Caco-2 (cell line): Measurements from ENCODE around the gene SLC5A6. TPM values are rescaled to one million over a fixed set of nuclear protein-coding genes. Genes with fewer than 3 reads are reported as not detected.
A peak's percentile ranks its signal among the peaks of the same experiment; 100 is the strongest.

ENCODE experiments used
- BruUV-seq: library from RNA; stranded (reverse); fragments of 400-500 nt; replicated peaks from 2 replicates; lab custom pipeline; 2021; lab: Mats Ljungman, UMichigan
- CTCF ChIA-PET: fragments of 300-600 bp; sonication (Branson Sonifier 250); formaldehyde crosslinking; loops from one replicate; lab custom pipeline; 2022; ENCODE audit warnings: antibody characterized with exemption; lab: Charles Lee
- POLR2A ChIA-PET: fragments of 300-600 bp; sonication (Branson Sonifier 250); formaldehyde crosslinking; loops from one replicate; lab custom pipeline; 2022; ENCODE audit warnings: antibody characterized with exemption; lab: Charles Lee
- DNase-seq, 2 experiments: peaks; one replicate each; pipeline versions ENCODE4 v3.0.0 to v3.0.0-alpha.2; 2020 to 2022
- H3K27me3 ChIP-seq: replicated peaks from 2 replicates; pipeline ENCODE4 v1.6.0; 2011; ENCODE audit warnings: low read length; ENCODE audit not compliant: control insufficient read depth, insufficient read depth
- H3K36me3 ChIP-seq: 2 replicates; pipeline ENCODE4 v1.5.1; 2011; ENCODE audit warnings: low read length; ENCODE audit not compliant: control insufficient read depth, insufficient read depth
- H3K4me1 ChIP-seq: fragments of 250-450 bp; sonication (Bioruptor Pico); 2 replicates; pipeline ENCODE4 v1.5.1; 2020; ENCODE audit warnings: mild to moderate bottlenecking
- H3K4me3 ChIP-seq: 2 replicates; pipeline ENCODE4 v1.5.1; 2011; ENCODE audit warnings: low read depth, mild to moderate bottlenecking, control low read depth, low read length
- H3K9me3 ChIP-seq: fragments of 250-450 bp; sonication (Bioruptor Pico); 2 replicates; pipeline ENCODE4 v1.5.1; 2020; ENCODE audit warnings: mild to moderate bottlenecking, moderate library complexity
- H3K27ac Mint-ChIP-seq: one replicate; pipeline ENCODE4 v1.8.0; 2022; ENCODE audit warnings: mixed read lengths; ENCODE audit not compliant: unreplicated experiment
- H3K27me3 Mint-ChIP-seq: one replicate; pipeline ENCODE4 v1.8.0; 2022; ENCODE audit warnings: mixed read lengths; ENCODE audit not compliant: insufficient read depth, unreplicated experiment
- H3K36me3 Mint-ChIP-seq: one replicate; pipeline ENCODE4 v1.8.0; 2022; ENCODE audit warnings: mild to moderate bottlenecking, mixed read lengths; ENCODE audit not compliant: insufficient read depth, unreplicated experiment
- H3K4me1 Mint-ChIP-seq: one replicate; pipeline ENCODE4 v1.8.0; 2022; ENCODE audit warnings: low read depth, mixed read lengths; ENCODE audit not compliant: unreplicated experiment
- H3K4me3 Mint-ChIP-seq: one replicate; pipeline ENCODE4 v1.8.0; 2022; ENCODE audit warnings: mild to moderate bottlenecking, moderate library complexity, mixed read lengths; ENCODE audit not compliant: unreplicated experiment
- H3K9me3 Mint-ChIP-seq: one replicate; pipeline ENCODE4 v1.8.0; 2022; ENCODE audit warnings: mixed read lengths; ENCODE audit not compliant: unreplicated experiment
- intact Hi-C: fragments of 100-400 bp; cut with micrococcal nuclease; formaldehyde crosslinking; loops from one replicate; pipeline ENCODE4 v1.10.0; 2022; ENCODE audit not compliant: unreplicated experiment
- total RNA-seq: library from RNA; stranded (reverse); gene quantifications from 2 replicates; pipeline ENCODE4 v1.2.3, GENCODE V29; 2022
- TF ChIP-seq, protein P1 (sequence below), 2 experiments: fragments of 200-600 bp in 1 of 2; IDR thresholded peaks; 1 replicate in 1 of 2; 2 replicates in 1 of 2; pipeline versions ENCODE4 v1.5.1 to v1.8.0; 2011 to 2022; ENCODE audit warnings: antibody characterized with exemption in 1 of 2, control low read depth in 1 of 2, inconsistent platforms in 1 of 2, low read depth in 1 of 2, low read length in 1 of 2, mild to moderate bottlenecking in 1 of 2, moderate library complexity in 1 of 2; ENCODE audit not compliant: insufficient read depth in 1 of 2, severe bottlenecking in 1 of 2, unreplicated experiment in 1 of 2

Gene SLC5A6
- total RNA-seq, 1 experiment from 2014 or later: 98.2 TPM

DNA sequence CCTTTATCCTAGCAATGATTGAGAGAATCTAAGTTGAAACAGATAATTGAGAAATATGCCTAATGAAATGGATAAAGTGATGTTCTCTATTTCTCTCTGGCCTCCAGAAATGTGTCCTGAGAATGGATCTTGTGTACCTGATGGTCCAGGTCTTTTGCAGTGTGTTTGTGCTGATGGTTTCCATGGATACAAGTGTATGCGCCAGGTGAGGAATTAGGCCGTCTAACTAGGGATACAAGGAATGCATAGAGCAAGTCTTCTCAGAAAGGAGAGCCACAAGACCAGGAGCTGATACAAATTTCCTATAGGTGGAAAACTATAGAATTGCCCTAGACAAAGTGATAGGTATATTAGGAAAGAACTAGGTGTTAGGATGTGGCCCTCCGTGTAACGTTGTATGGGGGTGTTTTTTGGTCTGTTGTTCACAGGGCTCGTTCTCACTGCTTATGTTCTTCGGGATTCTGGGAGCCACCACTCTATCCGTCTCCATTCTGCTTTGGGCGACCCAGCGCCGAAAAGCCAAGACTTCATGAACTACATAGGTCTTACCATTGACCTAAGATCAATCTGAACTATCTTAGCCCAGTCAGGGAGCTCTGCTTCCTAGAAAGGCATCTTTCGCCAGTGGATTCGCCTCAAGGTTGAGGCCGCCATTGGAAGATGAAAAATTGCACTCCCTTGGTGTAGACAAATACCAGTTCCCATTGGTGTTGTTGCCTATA lies 4.5 kb upstream of the SLC5A6 start:
- POLR2A ChIA-PET: interaction anchor here (0.5 to 1.6 kb wide), 2 partner anchors 77 to 130 kb away, joined by 3 read pairs; partner anchors contain the start of gene KHK
- BruUV-seq: TSS peak; percentile 61
- H3K36me3 Mint-ChIP-seq: peaks cover 68% of the 10 kb centered on the region

DNA sequence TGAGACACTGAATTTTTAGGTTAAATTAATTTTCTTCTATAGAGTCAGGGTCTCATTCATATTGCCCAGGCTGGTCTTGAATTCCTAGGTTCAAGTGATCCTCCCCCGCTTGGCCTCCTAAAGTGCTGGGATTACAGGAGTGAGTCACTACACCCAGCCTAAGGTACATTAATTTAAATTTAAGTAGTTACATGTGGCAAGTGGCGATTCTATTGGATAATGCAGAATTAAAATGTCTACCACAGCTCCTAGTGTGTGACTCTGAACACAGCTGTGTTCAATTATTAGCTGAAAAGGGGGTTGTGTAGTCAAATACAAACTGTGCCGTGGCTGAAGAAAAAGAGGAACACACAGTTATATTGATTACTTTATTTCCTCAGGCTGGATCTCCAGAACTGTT lies 2.9 kb upstream of the SLC5A6 start:
- Histone ChIP-seq H3K4me3 (no peak overlapping the region), H3K4me1 (peaks cover 31% of the 10 kb centered on the region), H3K27me3 (no peaks in the 10 kb centered on the region), H3K36me3 (peaks cover 4% of the 10 kb centered on the region), H3K9me3 (no peaks in the 10 kb centered on the region)
- peaks cover 62% of the 10 kb centered on the region for H3K36me3 Mint-ChIP-seq
- ChIA-PET CTCF (no interaction called here), POLR2A (no interaction called here)
- no peaks in the 10 kb centered on the region for H3K27me3 Mint-ChIP-seq
- H3K27ac Mint-ChIP-seq: no peak overlapping the region
- no peaks in the 10 kb centered on the region for H3K9me3 Mint-ChIP-seq
- intact Hi-C loops: loop anchor here (5.0 kb wide), 2 partner anchors 47 to 118 kb away; partner anchors contain the start of gene SLC30A3
- peaks cover 26% of the 10 kb centered on the region for H3K4me1 Mint-ChIP-seq
- DNase-seq: no peak
- H3K4me3 Mint-ChIP-seq: no peak overlapping the region
- no TSS peak for BruUV-seq
- TF ChIP-seq, protein P1, sequence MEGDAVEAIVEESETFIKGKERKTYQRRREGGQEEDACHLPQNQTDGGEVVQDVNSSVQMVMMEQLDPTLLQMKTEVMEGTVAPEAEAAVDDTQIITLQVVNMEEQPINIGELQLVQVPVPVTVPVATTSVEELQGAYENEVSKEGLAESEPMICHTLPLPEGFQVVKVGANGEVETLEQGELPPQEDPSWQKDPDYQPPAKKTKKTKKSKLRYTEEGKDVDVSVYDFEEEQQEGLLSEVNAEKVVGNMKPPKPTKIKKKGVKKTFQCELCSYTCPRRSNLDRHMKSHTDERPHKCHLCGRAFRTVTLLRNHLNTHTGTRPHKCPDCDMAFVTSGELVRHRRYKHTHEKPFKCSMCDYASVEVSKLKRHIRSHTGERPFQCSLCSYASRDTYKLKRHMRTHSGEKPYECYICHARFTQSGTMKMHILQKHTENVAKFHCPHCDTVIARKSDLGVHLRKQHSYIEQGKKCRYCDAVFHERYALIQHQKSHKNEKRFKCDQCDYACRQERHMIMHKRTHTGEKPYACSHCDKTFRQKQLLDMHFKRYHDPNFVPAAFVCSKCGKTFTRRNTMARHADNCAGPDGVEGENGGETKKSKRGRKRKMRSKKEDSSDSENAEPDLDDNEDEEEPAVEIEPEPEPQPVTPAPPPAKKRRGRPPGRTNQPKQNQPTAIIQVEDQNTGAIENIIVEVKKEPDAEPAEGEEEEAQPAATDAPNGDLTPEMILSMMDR (IDR thresholded peaks at IDR 0.05; ENCODE audit: insufficient read depth in 1 of 2, low read depth in 1 of 2, low read length in 1 of 2, severe bottlenecking in 1 of 2, unreplicated experiment in 1 of 2): no peak

More for the DNA sequence above, 4.5 kb upstream of the SLC5A6 start:
- H3K36me3 ChIP-seq: peaks cover 5% of the 10 kb centered on the region
- Mint-ChIP-seq H3K4me1 (peaks cover 23% of the 10 kb centered on the region), H3K27me3 (no peaks in the 10 kb centered on the region), H3K9me3 (no peaks in the 10 kb centered on the region), H3K4me3 (peak overlapping the region; percentile 98), H3K27ac (peak overlapping the region; percentile 98)
- CTCF ChIA-PET: no interaction called here
- H3K27me3 ChIP-seq: no peaks in the 10 kb centered on the region
- TF ChIP-seq, protein P1 (IDR thresholded peaks at IDR 0.05; ENCODE audit: insufficient read depth in 1 of 2, low read depth in 1 of 2, low read length in 1 of 2, severe bottlenecking in 1 of 2, unreplicated experiment in 1 of 2): no peak
- DNase-seq: no peak
- peaks cover 23% of the 10 kb centered on the region for H3K4me1 ChIP-seq
- peak overlapping the region; percentile 88 for H3K4me3 ChIP-seq
- H3K9me3 ChIP-seq: no peaks in the 10 kb centered on the region
- intact Hi-C loops: loop anchor here (5.0 kb wide), 1 partner anchor 46 kb away; the partner anchor contains the start of gene SLC30A3

- H3K36me3 Mint-ChIP-seq: peaks cover 62% of the 10 kb centered on the region
- H3K9me3 Mint-ChIP-seq: no peaks in the 10 kb centered on the region
- H3K27ac Mint-ChIP-seq: peak overlapping the region; percentile 100
- TF ChIP-seq, protein P1 (IDR thresholded peaks at IDR 0.05; ENCODE audit: insufficient read depth in 1 of 2, low read depth in 1 of 2, low read length in 1 of 2, severe bottlenecking in 1 of 2, unreplicated experiment in 1 of 2): no peak
- no peaks in the 10 kb centered on the region for H3K27me3 Mint-ChIP-seq
- H3K4me3 ChIP-seq: peak overlapping the region; percentile 58
- peaks cover 30% of the 10 kb centered on the region for H3K4me1 Mint-ChIP-seq
- DNase-seq: peak in 1 of 2 experiments; percentile 29
- POLR2A ChIA-PET: interaction anchor here (0.6 to 1.0 kb wide), 6 partner anchors 9 to 223 kb away, joined by 3 to 11 read pairs (median 3); partner anchors contain the start of gene OST4
- CTCF ChIA-PET: interaction anchor here (0.8 to 1.0 kb wide), 2 partner anchors 21 to 467 kb away, joined by 4 to 6 read pairs; no protein-coding TSS in a partner anchor
- peak overlapping the region; percentile 98 for H3K4me3 Mint-ChIP-seq
- TSS peak; percentile 39 for BruUV-seq
- intact Hi-C loops: loop anchor here (2.0 to 5.0 kb wide), 2 partner anchors 116 to 144 kb away; partner anchors contain the start of gene GTF3C2
- H3K36me3 ChIP-seq: peaks cover 9% of the 10 kb centered on the region
- peaks cover 30% of the 10 kb centered on the region for H3K4me1 ChIP-seq
- no peaks in the 10 kb centered on the region for H3K27me3 ChIP-seq
- no peaks in the 10 kb centered on the region for H3K9me3 ChIP-seq
Observed at GRCh38 chr2:27212626-27213471, 781 bp upstream of the SLC5A6 start.
